Smooth muscle cell (in vitro differentiated cells): Measurements from ENCODE around the gene WNK1. TPM values are rescaled to one million over a fixed set of nuclear protein-coding genes. Genes with fewer than 3 reads are reported as not detected.

Experiments used
- DNase-seq: peaks from one replicate; lab custom pipeline; 2025; ENCODE audit not compliant: unreplicated experiment; lab: John Stamatoyannopoulos, UW
- H2AFZ ChIP-seq: fragments of 200-600 bp; sonication (generic); 2 replicates; pipeline ENCODE4 v1.6.0; 2016; ENCODE audit warnings: antibody characterized with exemption, low read depth, mild to moderate bottlenecking
- H3F3A ChIP-seq: fragments of 200-600 bp; sonication (generic); 2 replicates; pipeline ENCODE4 v1.6.0; 2017; ENCODE audit warnings: antibody characterized with exemption, low read depth
- H3K27ac ChIP-seq: fragments of 200-600 bp; sonication (generic); 2 replicates; pipeline ENCODE4 v1.5.1; 2016; ENCODE audit warnings: low read depth, mild to moderate bottlenecking
- H3K27me3 ChIP-seq: fragments of 200-600 bp; sonication (generic); 2 replicates; pipeline ENCODE4 v1.6.1; 2016; ENCODE audit warnings: low read depth, mild to moderate bottlenecking
- H3K36me3 ChIP-seq: fragments of 200-600 bp; sonication (generic); 2 replicates; pipeline ENCODE4 v1.5.1; 2016; ENCODE audit warnings: low read depth
- H3K4me1 ChIP-seq: fragments of 200-600 bp; sonication (generic); 2 replicates; pipeline ENCODE4 v1.5.1; 2016; ENCODE audit warnings: low read depth
- H3K4me2 ChIP-seq: fragments of 200-600 bp; sonication (generic); 2 replicates; pipeline ENCODE4 v1.6.0; 2016; ENCODE audit warnings: mild to moderate bottlenecking
- H3K4me3 ChIP-seq: fragments of 200-600 bp; sonication (generic); 2 replicates; pipeline ENCODE4 v1.5.1; 2016; ENCODE audit warnings: mild to moderate bottlenecking
- H3K79me2 ChIP-seq: fragments of 200-600 bp; sonication (generic); 2 replicates; pipeline ENCODE4 v1.6.0; 2016; ENCODE audit warnings: low read depth, mild to moderate bottlenecking
- H3K9ac ChIP-seq: fragments of 200-600 bp; sonication (generic); 2 replicates; pipeline ENCODE4 v1.6.0; 2016; ENCODE audit warnings: low read depth
- H3K9me3 ChIP-seq: fragments of 200-600 bp; sonication (generic); replicated peaks from 2 replicates; pipeline ENCODE4 v1.5.1; 2016; ENCODE audit warnings: low read depth
- H4K20me1 ChIP-seq: fragments of 200-600 bp; sonication (generic); 2 replicates; pipeline ENCODE4 v1.6.0; 2016; ENCODE audit warnings: low read depth
- WGBS: methylation state at CpG from one replicate; pipeline ENCODE4 v1.1.7; 2016; ENCODE audit warnings: low lambda C conversion rate; 5-methylcytosine and 5-hydroxymethylcytosine counted together
- polyA plus RNA-seq: library from polyadenylated mRNA; unstranded; fragments of >200 nt; fragmentation: Nextera tagmentation; extraction: Ambion mirVana; gene quantifications from 2 replicates; pipeline ENCODE4 v1.2.1, GENCODE V29; 2016
- total RNA-seq: library from RNA; depleted of rRNA; stranded (reverse); fragments of >200 nt; gene quantifications from 2 replicates; pipeline ENCODE4 v1.2.3, GENCODE V29; 2014
- TF ChIP-seq, protein P1 (sequence below): fragments of 200-600 bp; sonication (generic); IDR thresholded peaks from 2 replicates; pipeline ENCODE4 v1.5.1; 2017; ENCODE audit warnings: borderline replicate concordance, mild to moderate bottlenecking, antibody characterized with exemption; ENCODE audit not compliant: insufficient read depth, poor library complexity, severe bottlenecking

Gene WNK1
- total and polyA plus RNA-seq, 2 experiments from 2014 or later, result 42.2 to 104 TPM

DNA sequence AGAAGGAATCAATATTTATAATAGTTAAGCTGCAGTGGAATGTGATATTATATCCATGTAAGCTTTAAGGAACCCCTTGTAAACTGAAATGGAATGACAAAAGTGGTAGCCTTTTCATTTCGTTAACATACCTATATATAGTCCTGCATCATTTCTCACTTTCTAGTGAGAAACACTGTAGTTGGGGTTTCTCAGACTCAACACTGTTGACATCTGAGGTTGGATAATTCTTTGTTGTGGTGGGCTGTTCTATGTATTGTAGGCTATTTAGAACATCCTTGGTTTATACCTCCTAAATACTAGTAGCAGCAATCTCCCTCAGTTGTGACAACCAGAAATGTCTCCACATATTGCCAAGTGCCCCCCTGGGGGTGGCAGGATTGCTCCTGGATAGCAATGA, 118.0 kb downstream of the WNK1 start:
- DNase-seq, result no peak
- Histone ChIP-seq H3K27me3 (no peaks in the 10 kb centered on the region), H3F3A (no peaks in the 10 kb centered on the region), H3K4me2 (no peak overlapping the region), H3K36me3 (peaks cover 30% of the 10 kb centered on the region), H4K20me1 (peaks cover 4% of the 10 kb centered on the region), H3K9ac (no peak overlapping the region), H3K9me3 (no peaks in the 10 kb centered on the region), H3K79me2 (peaks cover 3% of the 10 kb centered on the region), H2AFZ (no peak overlapping the region), H3K4me3 (no peak overlapping the region), H3K27ac (no peak overlapping the region), H3K4me1 (no peaks in the 10 kb centered on the region)
- TF ChIP-seq, protein P1, sequence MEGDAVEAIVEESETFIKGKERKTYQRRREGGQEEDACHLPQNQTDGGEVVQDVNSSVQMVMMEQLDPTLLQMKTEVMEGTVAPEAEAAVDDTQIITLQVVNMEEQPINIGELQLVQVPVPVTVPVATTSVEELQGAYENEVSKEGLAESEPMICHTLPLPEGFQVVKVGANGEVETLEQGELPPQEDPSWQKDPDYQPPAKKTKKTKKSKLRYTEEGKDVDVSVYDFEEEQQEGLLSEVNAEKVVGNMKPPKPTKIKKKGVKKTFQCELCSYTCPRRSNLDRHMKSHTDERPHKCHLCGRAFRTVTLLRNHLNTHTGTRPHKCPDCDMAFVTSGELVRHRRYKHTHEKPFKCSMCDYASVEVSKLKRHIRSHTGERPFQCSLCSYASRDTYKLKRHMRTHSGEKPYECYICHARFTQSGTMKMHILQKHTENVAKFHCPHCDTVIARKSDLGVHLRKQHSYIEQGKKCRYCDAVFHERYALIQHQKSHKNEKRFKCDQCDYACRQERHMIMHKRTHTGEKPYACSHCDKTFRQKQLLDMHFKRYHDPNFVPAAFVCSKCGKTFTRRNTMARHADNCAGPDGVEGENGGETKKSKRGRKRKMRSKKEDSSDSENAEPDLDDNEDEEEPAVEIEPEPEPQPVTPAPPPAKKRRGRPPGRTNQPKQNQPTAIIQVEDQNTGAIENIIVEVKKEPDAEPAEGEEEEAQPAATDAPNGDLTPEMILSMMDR, result no peak
- 100% methylated on average over 1 of the region's 1 CpG for WGBS

DNA sequence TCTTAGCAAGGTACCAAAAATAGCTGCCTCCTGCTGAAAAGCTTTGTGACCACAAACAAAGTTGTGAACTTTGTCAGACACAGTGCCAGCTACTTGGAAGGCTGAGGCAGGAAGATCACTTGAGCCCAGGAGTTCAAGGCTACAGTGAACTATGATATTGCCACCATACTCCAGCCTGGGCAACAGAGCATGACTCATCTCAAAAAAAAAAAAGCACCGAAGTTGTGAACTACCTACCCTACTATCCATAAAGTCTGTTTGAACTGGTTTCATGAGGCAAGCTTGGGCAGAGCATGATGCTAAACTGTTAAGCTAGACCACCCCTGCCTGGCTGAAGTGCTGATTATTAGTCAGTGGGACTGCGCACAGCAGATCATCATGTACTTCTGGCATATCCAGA, 121.6 kb downstream of the WNK1 start:
- H3K9ac ChIP-seq, result no peak overlapping the region
- no peak overlapping the region for H3K27ac ChIP-seq
- no peak overlapping the region for H2AFZ ChIP-seq
- H3K4me3 ChIP-seq, result no peak overlapping the region
- H3K79me2 ChIP-seq, result no peaks in the 10 kb centered on the region
- no peak overlapping the region for H3K4me2 ChIP-seq
- H4K20me1 ChIP-seq, result peaks cover 4% of the 10 kb centered on the region
- H3K4me1 ChIP-seq, result no peaks in the 10 kb centered on the region
- WGBS, result 69% methylated on average over 2 of the region's 2 CpGs
- H3F3A ChIP-seq, result no peaks in the 10 kb centered on the region
- TF ChIP-seq, protein P1, result no peak
- H3K36me3 ChIP-seq, result peaks cover 23% of the 10 kb centered on the region
- no peak for DNase-seq
- no peaks in the 10 kb centered on the region for H3K9me3 ChIP-seq
- no peaks in the 10 kb centered on the region for H3K27me3 ChIP-seq

DNA sequence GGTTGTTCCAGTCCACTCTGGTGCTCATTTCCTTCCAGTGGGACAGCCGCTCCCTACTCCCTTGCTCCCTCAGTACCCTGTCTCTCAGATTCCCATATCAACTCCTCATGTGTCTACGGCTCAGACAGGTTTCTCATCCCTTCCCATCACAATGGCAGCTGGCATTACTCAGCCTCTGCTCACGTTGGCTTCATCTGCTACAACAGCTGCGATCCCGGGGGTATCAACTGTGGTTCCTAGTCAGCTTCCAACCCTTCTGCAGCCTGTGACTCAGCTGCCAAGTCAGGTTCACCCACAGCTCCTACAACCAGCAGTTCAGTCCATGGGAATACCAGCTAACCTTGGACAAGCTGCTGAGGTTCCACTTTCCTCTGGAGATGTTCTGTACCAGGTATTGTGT, 127.3 kb downstream of the WNK1 start:
- H3K9ac ChIP-seq, result no peak overlapping the region
- no peaks in the 10 kb centered on the region for H3K79me2 ChIP-seq
- H2AFZ ChIP-seq, result no peak overlapping the region
- no peak overlapping the region for H3K4me3 ChIP-seq
- 87% methylated on average over 5 of the region's 5 CpGs for WGBS
- no peaks in the 10 kb centered on the region for H3K9me3 ChIP-seq
- H3K27me3 ChIP-seq, result no peaks in the 10 kb centered on the region
- H3K4me2 ChIP-seq, result no peak overlapping the region
- H4K20me1 ChIP-seq, result no peaks in the 10 kb centered on the region
- no peaks in the 10 kb centered on the region for H3K4me1 ChIP-seq
- DNase-seq, result no peak
- H3F3A ChIP-seq, result peaks cover 3% of the 10 kb centered on the region
- no peak overlapping the region for H3K27ac ChIP-seq
- peaks cover 35% of the 10 kb centered on the region for H3K36me3 ChIP-seq
- TF ChIP-seq, protein P1, result no peak

DNA sequence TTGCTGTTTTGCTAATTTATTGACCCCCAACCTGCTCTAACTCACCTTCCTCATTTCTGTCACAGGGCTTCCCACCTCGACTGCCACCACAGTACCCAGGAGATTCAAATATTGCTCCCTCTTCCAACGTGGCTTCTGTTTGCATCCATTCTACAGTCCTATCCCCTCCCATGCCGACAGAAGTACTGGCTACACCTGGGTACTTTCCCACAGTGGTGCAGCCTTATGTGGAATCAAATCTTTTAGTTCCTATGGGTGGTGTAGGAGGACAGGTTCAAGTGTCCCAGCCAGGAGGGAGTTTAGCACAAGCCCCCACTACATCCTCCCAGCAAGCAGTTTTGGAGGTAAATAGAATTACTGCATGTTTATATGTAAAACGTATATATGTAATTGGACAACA, 128.3 kb downstream of the WNK1 start:
- peaks cover 44% of the 10 kb centered on the region for H3K36me3 ChIP-seq
- TF ChIP-seq, protein P1, result no peak

More for the DNA sequence above, 128.3 kb downstream of the WNK1 start:
- no peak for DNase-seq
- Histone ChIP-seq H3K9ac (no peak overlapping the region), H3K4me2 (no peak overlapping the region), H3K4me3 (no peak overlapping the region), H3F3A (peaks cover 3% of the 10 kb centered on the region), H3K4me1 (no peaks in the 10 kb centered on the region), H4K20me1 (no peaks in the 10 kb centered on the region), H3K27me3 (no peaks in the 10 kb centered on the region), H3K9me3 (no peaks in the 10 kb centered on the region), H3K79me2 (no peaks in the 10 kb centered on the region), H2AFZ (no peak overlapping the region), H3K27ac (no peak overlapping the region)
- WGBS, result 97% methylated on average over 4 of the region's 4 CpGs
